ENCODE measurements around the gene DNAI1.

Gene DNAI1

GRCh38 chr9:34557426-34558321, 99.1 kb downstream of the DNAI1 start:
- DNase-seq = no peak

GRCh38 chr9:34558364-34558763, 99.8 kb downstream of the DNAI1 start:
- DNase-seq = no peak

- DNase-seq = no peak
These were observed 100.5 kb downstream of the DNAI1 start for GRCh38 chr9:34558919-34559623.

DNA sequence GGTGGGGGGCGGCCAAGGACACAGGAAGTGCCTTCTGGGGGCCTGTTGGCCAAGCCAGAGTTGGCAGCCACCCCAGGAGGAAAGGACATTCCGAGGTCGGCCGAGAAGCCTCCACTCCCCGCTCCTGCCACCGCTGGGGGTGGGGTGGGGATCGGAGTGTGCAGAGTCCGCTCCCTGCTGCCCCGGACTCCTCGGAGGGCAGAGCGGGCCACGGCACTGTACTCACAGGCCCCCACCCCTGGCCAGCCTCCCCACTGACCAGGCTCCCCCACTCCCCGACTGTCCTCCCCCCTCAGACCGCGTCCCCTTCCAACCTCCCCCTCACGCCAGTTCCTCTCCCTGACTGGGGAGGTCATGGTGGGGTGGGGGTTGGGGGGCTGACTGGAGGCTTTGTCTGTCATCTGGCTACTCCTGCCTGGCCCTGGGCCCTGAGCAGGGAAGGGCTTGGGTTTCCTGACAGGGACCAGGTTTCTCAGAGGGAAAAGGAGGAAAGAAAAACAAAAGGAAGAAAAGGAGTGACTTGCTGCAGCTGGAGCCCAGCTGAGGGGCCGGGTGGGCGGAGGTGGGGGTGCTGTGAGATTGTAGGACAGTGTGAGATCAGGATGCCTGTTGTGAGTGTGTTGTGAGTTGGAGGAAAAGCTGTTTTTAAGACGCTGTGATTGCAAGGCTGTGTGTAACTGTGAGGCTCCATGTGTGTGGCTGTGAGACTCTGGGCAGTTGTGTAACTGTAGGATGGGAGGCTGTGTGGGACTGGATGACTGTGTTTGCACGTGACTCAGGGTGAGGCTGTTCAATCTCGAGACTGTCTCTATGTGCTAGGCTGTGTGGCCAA, 101.2 kb downstream of the DNAI1 start:
- peak in 20 of 58 donors; percentile 15 to 66 (median 36) for DNase-seq

GRCh38 chr9:34560599-34561214, 102.1 kb downstream of the DNAI1 start:
- no peak for DNase-seq

GRCh38 chr9:34562135-34562745, 103.6 kb downstream of the DNAI1 start:
- DNase-seq = no peak

DNA sequence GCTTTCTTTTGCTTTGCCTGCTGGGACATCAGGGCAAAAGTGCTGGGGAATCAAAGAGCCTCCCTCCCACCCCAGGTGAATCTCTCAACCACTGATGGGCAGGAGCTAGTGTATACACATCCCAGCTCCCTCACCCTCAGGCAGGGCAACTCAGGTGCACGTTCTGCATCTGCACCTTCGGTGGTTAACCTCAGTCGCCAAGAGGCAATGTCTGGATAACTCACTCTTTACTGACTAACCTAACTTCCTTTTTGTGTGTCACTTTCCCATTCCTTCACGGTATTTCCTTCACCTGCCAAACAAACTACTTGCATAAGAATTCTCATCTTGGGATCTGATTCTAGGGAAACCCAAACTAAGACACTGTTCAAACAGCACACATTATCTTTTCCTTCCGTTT, 104.7 kb downstream of the DNAI1 start:
- no peak for DNase-seq

GRCh38 chr9:34564617-34565016, 106.0 kb downstream of the DNAI1 start:
- DNase-seq = no peak

- no peak for DNase-seq
These were observed 107.3 kb downstream of the DNAI1 start for GRCh38 chr9:34565856-34566255.

DNA sequence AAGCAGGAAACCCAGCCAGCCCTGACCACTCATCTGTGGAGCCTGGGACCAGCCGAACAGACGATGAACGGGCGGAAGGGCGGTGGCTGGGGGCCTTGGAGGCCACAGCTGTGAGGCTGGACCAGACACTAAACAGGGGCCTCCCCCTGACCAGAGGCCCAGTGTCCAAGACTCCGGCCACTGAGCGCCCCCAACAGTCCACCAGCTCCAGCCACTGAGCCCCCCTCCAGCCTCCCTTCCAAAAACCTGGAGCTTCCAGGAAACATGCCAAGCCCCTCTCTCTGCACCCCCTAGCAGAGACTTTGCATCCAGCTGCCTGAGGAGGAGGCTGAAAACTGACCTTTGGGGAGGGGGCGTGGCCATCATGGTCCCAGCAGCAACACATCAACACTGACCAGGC, 107.7 kb downstream of the DNAI1 start:
- no peak for DNase-seq

GRCh38 chr9:34566972-34567371, 108.4 kb downstream of the DNAI1 start:
- no peak for DNase-seq

DNA sequence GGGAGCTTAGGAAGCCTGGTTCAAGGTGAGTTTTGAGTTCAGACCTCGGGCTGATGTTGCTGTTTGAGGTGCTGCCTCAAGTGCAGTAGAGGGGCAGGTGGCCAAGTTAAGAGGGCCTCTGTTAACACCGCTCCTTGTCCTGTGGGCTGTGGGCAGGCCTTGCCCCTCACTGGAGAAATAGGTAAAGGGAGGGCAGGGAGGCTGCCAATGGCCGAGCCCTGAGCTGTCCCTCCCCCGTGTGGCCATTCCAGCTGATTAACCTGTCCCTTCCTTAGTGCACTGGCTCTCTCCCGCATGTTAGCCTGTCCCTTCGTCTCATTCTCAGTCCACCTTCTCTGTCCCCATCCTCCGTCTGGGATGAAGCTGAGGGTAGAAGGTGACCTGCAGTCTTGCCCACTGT, 109.5 kb downstream of the DNAI1 start:
- no peak for DNase-seq

DNA sequence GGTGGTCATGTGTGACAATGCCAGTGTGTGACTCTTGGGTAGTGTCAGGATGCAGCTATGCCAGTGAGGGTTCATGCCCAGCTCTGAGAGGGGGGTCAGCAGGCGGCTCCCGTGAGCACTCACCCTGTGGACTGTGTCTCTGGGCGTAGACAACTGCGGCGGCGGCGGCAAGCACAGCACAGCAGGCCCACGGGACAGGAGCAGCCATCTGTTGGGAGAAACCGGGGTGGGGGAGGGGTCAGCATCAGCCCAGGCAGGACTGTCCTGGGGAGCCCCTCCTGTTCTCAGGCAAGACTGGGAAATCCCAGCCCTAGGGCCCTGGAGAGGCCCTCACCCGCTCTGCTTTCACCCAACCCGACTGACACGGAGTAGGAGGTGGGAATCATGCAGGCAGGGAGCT, 110.2 kb downstream of the DNAI1 start:
- DNase-seq = no peak

DNA sequence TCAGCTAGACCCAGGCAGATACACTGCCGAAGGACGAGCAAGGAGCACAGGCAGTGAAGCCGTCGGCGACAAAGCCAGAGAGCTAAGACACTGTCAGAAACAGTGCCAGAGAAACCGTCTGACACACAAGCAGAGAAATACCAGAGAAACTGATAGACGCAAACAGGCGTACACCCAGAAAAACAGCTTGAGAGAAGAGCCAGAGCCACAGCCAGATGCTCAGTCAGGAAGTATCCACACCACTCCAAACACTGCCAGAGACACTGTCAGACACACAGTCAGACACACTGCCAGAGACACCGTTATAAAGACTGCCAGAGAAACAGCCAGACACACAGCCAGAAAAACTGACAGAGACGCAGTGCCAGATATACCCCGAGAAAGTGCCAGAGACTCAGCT, 111.8 kb downstream of the DNAI1 start:
- DNase-seq = peak in 12 of 58 donors; percentile 3 to 42 (median 20)

All from anterior cingulate cortex (tissue), 58 donors.